GM12878 (cell line): Measurements from ENCODE around the gene HMCN1. TPM values are rescaled to one million over a fixed set of nuclear protein-coding genes. Genes with fewer than 3 reads are reported as not detected.
A peak's percentile ranks its signal among the peaks of the same experiment; 100 is the strongest.

Experiments
- ATAC-seq: fragments of 200-7000 bp; cut with Tn5 transposase; 3 replicates; pipeline ENCODE4 v1.9.1; 2020; ENCODE audit warnings: mild to moderate bottlenecking, moderate library complexity
- BruUV-seq: library from RNA; stranded (reverse); fragments of 400-500 nt; replicated peaks from 2 replicates; lab custom pipeline; 2021; lab: Mats Ljungman, UMichigan
- CTCF ChIA-PET: fragments of 300-600 bp; sonication (Branson Sonifier 250); formaldehyde crosslinking; extraction: SDS; loops from one replicate; lab custom pipeline; 2021; ENCODE audit warnings: inconsistent platforms; lab: Yijun Ruan, JAX
- POLR2A ChIA-PET: fragments of 350-600 bp; formaldehyde crosslinking; extraction: SDS; loops from one replicate; lab custom pipeline; 2021; ENCODE audit warnings: inconsistent platforms; lab: Charles Lee
- RAD21 ChIA-PET: fragments of 300-600 bp; sonication (Branson Sonifier 250); formaldehyde crosslinking; loops from one replicate; lab custom pipeline; 2023; ENCODE audit warnings: antibody characterized with exemption; ENCODE audit not compliant: unreplicated experiment; lab: Charles Lee
- SMC1A ChIA-PET: fragments of 300-600 bp; sonication (Branson Sonifier 250); formaldehyde crosslinking; loops from one replicate; lab custom pipeline; 2023; ENCODE audit not compliant: unreplicated experiment, uncharacterized antibody; lab: Charles Lee
- DNase-seq: peaks from one replicate; pipeline ENCODE4 v3.0.0-alpha.2; 2011; ENCODE audit warnings: low read depth, low spot score
- FAIRE-seq: peaks from 3 replicates; lab custom pipeline; 2011; peaks lifted over from hg19 to GRCh38; lab: Jason Lieb, UNC
- H2AFZ ChIP-seq: 2 replicates; pipeline ENCODE4 v1.6.0; 2011; ENCODE audit warnings: low read depth, low read length, control low read depth; ENCODE audit not compliant: control insufficient read depth
- H3K27ac ChIP-seq: 2 replicates; pipeline ENCODE4 v1.5.1; 2011; ENCODE audit warnings: control low read depth; ENCODE audit not compliant: control insufficient read depth, insufficient read depth
- H3K27me3 ChIP-seq, 2 experiments: replicated peaks in 1 of 2; 2 replicates each; pipeline versions ENCODE4 v1.6.0 to v1.6.1; 2011; ENCODE audit warnings: low read length in 1 of 2; ENCODE audit not compliant: control insufficient read depth in 2 of 2, insufficient read depth in 2 of 2
- H3K36me3 ChIP-seq, 2 experiments: 2 replicates each; pipeline ENCODE4 v1.5.1; 2011; ENCODE audit warnings: low read length in 1 of 2; ENCODE audit not compliant: control insufficient read depth in 2 of 2, insufficient read depth in 2 of 2
- H3K4me1 ChIP-seq: 2 replicates; pipeline ENCODE4 v1.6.1; 2011; ENCODE audit warnings: mild to moderate bottlenecking, low read length, moderate library complexity, mixed read lengths; ENCODE audit not compliant: control insufficient read depth, insufficient read depth
- H3K4me2 ChIP-seq: 2 replicates; pipeline ENCODE4 v1.6.0; 2011; ENCODE audit warnings: control low read depth; ENCODE audit not compliant: control insufficient read depth, insufficient read depth
- H3K4me3 ChIP-seq: fragments of 200-600 bp; sonication (generic); 2 replicates; pipeline ENCODE4 v1.5.1; 2016
- H3K79me2 ChIP-seq: 2 replicates; pipeline ENCODE4 v1.6.0; 2011; ENCODE audit warnings: low read length; ENCODE audit not compliant: control insufficient read depth, insufficient read depth
- H3K9ac ChIP-seq: 2 replicates; pipeline ENCODE4 v1.8.0; 2011; ENCODE audit warnings: low read length, control low read depth, mixed read lengths; ENCODE audit not compliant: control insufficient read depth, insufficient read depth
- H3K9me3 ChIP-seq: replicated peaks from 3 replicates; pipeline ENCODE4 v1.5.1; 2011; ENCODE audit warnings: mild to moderate bottlenecking, low read length; ENCODE audit not compliant: control insufficient read depth, insufficient read depth
- H4K20me1 ChIP-seq: 2 replicates; pipeline ENCODE4 v1.6.0; 2011; ENCODE audit not compliant: control insufficient read depth, insufficient read depth
- BMI1 ChIP-seq: fragments of 450-650 bp; IDR thresholded peaks from 2 replicates; pipeline ENCODE4 v1.6.1; 2016; ENCODE audit warnings: mild to moderate bottlenecking, moderate library complexity, borderline replicate concordance
- CBFB ChIP-seq: IDR thresholded peaks from 2 replicates; pipeline ENCODE4 v1.6.1; 2016; ENCODE audit warnings: antibody characterized with exemption, low read depth
- CBX3 ChIP-seq: fragments of 200-600 bp; sonication (generic); IDR thresholded peaks from 2 replicates; pipeline ENCODE4 v1.6.1; 2016; ENCODE audit warnings: low read depth, borderline replicate concordance
- CREB1 ChIP-seq: IDR thresholded peaks from 2 replicates; pipeline ENCODE4 v1.6.1; 2012; ENCODE audit warnings: low read depth, mild to moderate bottlenecking, inconsistent platforms
- EZH2 ChIP-seq: IDR thresholded peaks from 2 replicates; pipeline ENCODE4 v1.6.1; 2012; ENCODE audit warnings: low read depth, mild to moderate bottlenecking, control low read depth, inconsistent platforms, low read length, borderline replicate concordance; ENCODE audit not compliant: control insufficient read depth
- HCFC1 ChIP-seq: fragments of 150-350 bp; IDR thresholded peaks from 2 replicates; pipeline ENCODE4 v1.6.1; 2014; ENCODE audit warnings: low read length
- MTA2 ChIP-seq: fragments of 450-650 bp; IDR thresholded peaks from 2 replicates; pipeline ENCODE4 v1.6.1; 2016; ENCODE audit warnings: low read depth, mild to moderate bottlenecking, moderate library complexity
- NBN ChIP-seq: fragments of 450-650 bp; IDR thresholded peaks from 2 replicates; pipeline ENCODE4 v1.6.1; 2016
- NKRF ChIP-seq: fragments of 450-650 bp; conservative IDR thresholded peaks from 2 replicates; pipeline ENCODE4 v1.6.1; 2017; ENCODE audit warnings: mild to moderate bottlenecking, moderate library complexity
- NR2C1 ChIP-seq: fragments of 450-650 bp; IDR thresholded peaks from 2 replicates; pipeline ENCODE4 v1.6.1; 2017; ENCODE audit warnings: antibody characterized with exemption, mild to moderate bottlenecking, moderate library complexity
- PKNOX1 ChIP-seq: fragments of 450-650 bp; IDR thresholded peaks from 2 replicates; pipeline ENCODE4 v1.6.1; 2016; ENCODE audit warnings: mild to moderate bottlenecking
- RAD21 ChIP-seq: IDR thresholded peaks from 2 replicates; pipeline ENCODE4 v1.6.1; 2011; ENCODE audit warnings: mild to moderate bottlenecking, low read depth, low read length, moderate library complexity; ENCODE audit not compliant: insufficient read depth
- RBBP5 ChIP-seq: fragments of 200-600 bp; sonication (generic); conservative IDR thresholded peaks from 2 replicates; pipeline ENCODE4 v1.6.1; 2016
- RFX5 ChIP-seq: IDR thresholded peaks from 2 replicates; pipeline ENCODE4 v1.6.1; 2011; ENCODE audit warnings: low read depth, low read length, improper control_type of control experiment
- TCF7 ChIP-seq: IDR thresholded peaks from 2 replicates; pipeline ENCODE4 v1.6.1; 2014; ENCODE audit warnings: antibody characterized with exemption, borderline replicate concordance
- USF2 ChIP-seq: IDR thresholded peaks from 2 replicates; pipeline ENCODE4 v1.6.1; 2011; ENCODE audit warnings: low read depth, low read length, improper control_type of control experiment, borderline replicate concordance
- ZBED1 ChIP-seq: IDR thresholded peaks from 2 replicates; pipeline ENCODE4 v1.6.1; 2016; ENCODE audit warnings: borderline replicate concordance
- ZNF217 ChIP-seq: fragments of 450-650 bp; IDR thresholded peaks from 2 replicates; pipeline ENCODE4 v1.6.1; 2017; ENCODE audit warnings: antibody characterized with exemption, mild to moderate bottlenecking
- WGBS: methylation state at CpG from one replicate; pipeline ENCODE4 v1.1.6; 2016; ENCODE audit warnings: low lambda C conversion rate; ENCODE audit not compliant: insufficient replicate concordance, insufficient coverage; ENCODE audit errors: missing lambda C conversion rate; 5-methylcytosine and 5-hydroxymethylcytosine counted together
- in situ Hi-C: fragments of 300-500 bp; cut with MboI; formaldehyde crosslinking; loops from 9 replicates; pipeline ENCODE4 v1.14.3; 2018; ENCODE audit warnings: mixed read lengths
- intact Hi-C: fragments of 100-400 bp; cut with micrococcal nuclease; formaldehyde crosslinking; loops from one replicate; pipeline ENCODE4 v1.14.2; 2022; ENCODE audit not compliant: unreplicated experiment
- polyA plus RNA-seq, 11 experiments: library from polyadenylated mRNA; depleted of rRNA in 4 of 11; unstranded in 6 of 11; stranded (reverse) in 5 of 11; fragments of >200 nt; fragmentation: Nextera tagmentation in 4 of 11; fragmentation: Illumina TruSeq in 1 of 11; extraction: Ambion mirVana in 4 of 11; extraction: Trizol in 1 of 11; gene quantifications; 1 replicate in 1 of 11; 2 replicates in 10 of 11; pipeline versions ENCODE4 v1.2.1 to v1.2.3, GENCODE V29; 2011 to 2016; ENCODE audit warnings: inconsistent platforms in 2 of 11, missing spikeins in 2 of 11, low read depth in 1 of 11
- total RNA-seq, 4 experiments: library from RNA; depleted of rRNA in 3 of 4; stranded (reverse); fragments of >200 nt in 3 of 4; fragmentation: Illumina TruSeq in 1 of 4; extraction: Trizol in 1 of 4; gene quantifications; 2 replicates each; pipeline versions ENCODE4 v1.2.1 to v1.2.3, GENCODE V29; 2013 to 2021

The HMCN1 gene
- total and polyA plus RNA-seq, 10 of the 15 experiments (the other 5 are each of a cell fraction or from before 2014, with no cell fraction given): under 0.01 to 0.07 TPM; not detected in 8

GRCh38 chr1:185735701-185736064, 1.5 kb downstream of the HMCN1 start:
- FAIRE-seq: no peak
- in situ Hi-C loops (no loop called here), intact Hi-C loops (no loop called here)
- peaks cover 2 to 12% of the 10 kb centered on the region in 2 experiments; a peak in 3 of 4 replicates for H3K27me3 ChIP-seq
- peak; percentile 29; the same call in 1 of the 3 replicates for ATAC-seq
- H3K4me3 ChIP-seq: no peak overlapping the region
- ChIA-PET CTCF (no interaction called here), RAD21 (no interaction called here), SMC1A (interaction anchor here (0.6 to 1.1 kb wide), 2 partner anchors 55 to 76 kb away, joined by 3 read pairs; no protein-coding TSS in a partner anchor), POLR2A (no interaction called here)
- H3K4me2 ChIP-seq: no peak overlapping the region
- no peak for TF ChIP-seq TCF7
- no peak for TF ChIP-seq PKNOX1
- no peak for TF ChIP-seq ZBED1
- TF ChIP-seq CBX3: no peak
- TF ChIP-seq RAD21: no peak
- TF ChIP-seq NBN: no peak
- TF ChIP-seq RFX5: no peak
- no peak for TF ChIP-seq NR2C1
- TF ChIP-seq HCFC1: no peak
- no peak for TF ChIP-seq EZH2
- TF ChIP-seq NKRF: no peak
- TF ChIP-seq CREB1: no peak
- no peak for TF ChIP-seq ZNF217
- no peak for TF ChIP-seq USF2
- TF ChIP-seq MTA2: no peak
- no peak for TF ChIP-seq CBFB
- no peak for TF ChIP-seq RBBP5
- no peak for TF ChIP-seq BMI1
- no peaks in the 10 kb centered on the region for H4K20me1 ChIP-seq
- BruUV-seq: no TSS peak
- DNase-seq: no peak
- no peaks in the 10 kb centered on the region for H3K79me2 ChIP-seq
- H2AFZ ChIP-seq: no peak overlapping the region
- H3K4me1 ChIP-seq: no peaks in the 10 kb centered on the region
- no peak overlapping the region for H3K9ac ChIP-seq
- H3K36me3 ChIP-seq: no peaks in the 10 kb centered on the region
- H3K27ac ChIP-seq: no peak overlapping the region
- no peaks in the 10 kb centered on the region for H3K9me3 ChIP-seq
- 30% methylated on average over 3 of the region's 3 CpGs for WGBS
